ENCODE results near the gene ICAM1. TPM values are rescaled to one million over a fixed set of nuclear protein-coding genes. Genes with fewer than 3 reads are reported as not detected.
A peak's percentile ranks its signal among the peaks of the same experiment; 100 is the strongest.

The ICAM1 gene
- total RNA-seq, 1 donor from 2014 or later = 37.4 TPM

DNA sequence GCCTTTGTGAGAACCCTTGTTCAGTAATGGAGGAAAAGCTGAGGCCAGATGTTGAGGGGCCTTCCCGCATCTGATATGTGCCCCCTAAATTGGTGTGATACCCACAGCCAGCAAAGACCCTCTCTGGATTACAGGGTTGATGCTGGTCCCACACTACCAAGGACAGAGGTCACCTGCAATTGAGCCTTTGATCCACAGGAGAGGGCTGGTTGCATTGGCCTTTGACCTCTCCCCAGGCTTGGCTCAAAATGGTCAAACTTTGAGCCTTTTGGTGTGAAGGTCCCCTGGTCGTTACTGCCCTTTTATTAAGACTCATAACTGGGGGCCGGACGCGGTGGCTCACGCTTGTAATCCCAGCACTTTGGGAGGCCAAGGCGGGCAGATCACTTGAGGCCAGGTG is 27.3 kb upstream of the ICAM1 start:
- H3K27ac Mint-ChIP-seq = no peak overlapping the region
- no peaks in the 10 kb centered on the region for H3K36me3 Mint-ChIP-seq (ENCODE audit: low read depth)
- no peak overlapping the region for H3K4me3 Mint-ChIP-seq
- no peaks in the 10 kb centered on the region for H3K27me3 Mint-ChIP-seq
- no peak for TF ChIP-seq CTCF (IDR thresholded peaks at IDR 0.05)
- POLR2A ChIA-PET = interaction anchor here (0.7 kb wide), 1 partner anchor 10 kb away, joined by 6 read pairs; no protein-coding TSS in a partner anchor
- intact Hi-C loops (cut with micrococcal nuclease) = no loop called here
- no peak for ATAC-seq (ENCODE audit: low read depth)
- peaks cover 46% of the 10 kb centered on the region for H3K4me1 Mint-ChIP-seq
- DNase-seq = no peak
- H3K9me3 Mint-ChIP-seq = no peaks in the 10 kb centered on the region
- CTCF ChIA-PET = no interaction called here

DNA sequence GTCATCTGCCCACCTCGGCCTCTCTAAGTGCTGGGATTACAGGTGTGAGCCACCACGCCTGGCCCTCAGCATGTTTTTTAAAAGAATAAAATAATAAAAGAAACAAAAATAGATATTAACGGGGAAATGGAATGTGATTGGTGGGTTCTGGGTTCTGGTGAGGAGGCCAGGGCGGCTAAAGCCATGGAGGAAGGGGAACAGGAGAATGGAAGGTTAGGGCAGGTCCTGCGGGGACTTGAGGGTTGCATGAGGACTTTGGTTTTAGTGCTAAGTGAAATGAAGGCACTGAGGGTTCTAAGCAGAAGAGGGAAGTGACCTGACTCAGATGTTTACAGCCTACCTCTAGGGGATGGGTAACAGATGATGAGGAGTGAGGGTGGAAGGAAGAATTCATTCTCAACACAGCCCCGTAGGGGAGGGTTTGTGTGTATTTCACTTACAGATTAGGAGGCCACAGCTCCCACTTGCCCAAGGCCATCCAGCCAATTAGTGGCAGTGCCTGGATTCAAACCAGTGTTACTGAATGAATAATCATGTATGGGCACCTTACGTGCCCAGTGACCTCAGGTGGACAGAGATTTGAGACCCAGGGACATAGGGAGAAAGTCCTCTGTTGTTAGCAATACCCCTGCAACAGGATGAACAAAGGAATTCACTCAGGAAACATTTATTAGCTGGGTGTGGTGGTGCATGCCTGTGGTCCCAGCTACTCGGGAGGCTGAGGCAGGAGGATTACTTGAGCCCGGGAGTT is 25.6 kb upstream of the ICAM1 start:
- H3K4me1 Mint-ChIP-seq = peaks cover 35% of the 10 kb centered on the region
- DNase-seq (no peak), ATAC-seq (ENCODE audit: low read depth) (peak; percentile 81)
- no peaks in the 10 kb centered on the region for H3K27me3 Mint-ChIP-seq
- ChIA-PET POLR2A (interaction anchor here (0.6 to 2.4 kb wide), 3 partner anchors 10 to 159 kb away, joined by 4 to 11 read pairs (median 6); no protein-coding TSS in a partner anchor), CTCF (interaction anchor here (0.9 kb wide), 1 partner anchor 26 kb away, joined by 3 read pairs; no protein-coding TSS in a partner anchor)
- no peak for TF ChIP-seq CTCF (IDR thresholded peaks at IDR 0.05)
- H3K9me3 Mint-ChIP-seq = no peaks in the 10 kb centered on the region
- no peaks in the 10 kb centered on the region for H3K36me3 Mint-ChIP-seq (ENCODE audit: low read depth)
- intact Hi-C loops (cut with micrococcal nuclease) = no loop called here
- peak overlapping the region; percentile 33 for H3K27ac Mint-ChIP-seq
- H3K4me3 Mint-ChIP-seq = no peak overlapping the region

DNA sequence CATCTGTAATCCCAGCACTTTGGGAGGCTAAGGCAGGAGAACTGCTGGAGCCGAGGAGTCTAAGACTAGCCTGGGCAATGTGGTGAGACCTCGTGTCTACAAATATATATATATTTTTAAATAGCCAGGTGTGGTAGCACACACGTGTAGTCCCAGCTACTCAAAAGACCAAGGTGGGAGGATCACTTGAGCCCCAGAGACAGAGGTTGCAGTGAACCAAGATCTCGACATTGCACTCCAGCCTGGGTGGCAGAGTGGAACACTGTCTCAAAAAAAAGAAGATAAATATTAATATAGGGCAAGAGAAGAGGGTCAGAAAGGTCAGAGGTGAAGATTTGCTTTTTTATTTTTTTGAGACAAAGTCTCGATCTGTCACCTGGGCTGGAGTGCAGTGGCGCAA is 24.4 kb upstream of the ICAM1 start:
- no peaks in the 10 kb centered on the region for H3K9me3 Mint-ChIP-seq
- H3K27me3 Mint-ChIP-seq = no peaks in the 10 kb centered on the region
- TF ChIP-seq CTCF (IDR thresholded peaks at IDR 0.05) = no peak
- no peak overlapping the region for H3K4me3 Mint-ChIP-seq
- intact Hi-C loops (cut with micrococcal nuclease) = no loop called here
- H3K27ac Mint-ChIP-seq = no peak overlapping the region
- CTCF ChIA-PET = interaction anchor here (1.8 to 2.1 kb wide), 2 partner anchors 10 to 18 kb away, joined by 5 to 8 read pairs; no protein-coding TSS in a partner anchor
- POLR2A ChIA-PET = interaction anchor here (0.9 to 2.4 kb wide), 2 partner anchors 11 to 158 kb away, joined by 4 to 11 read pairs; no protein-coding TSS in a partner anchor
- H3K4me1 Mint-ChIP-seq = peaks cover 38% of the 10 kb centered on the region
- ATAC-seq (ENCODE audit: low read depth) = no peak
- H3K36me3 Mint-ChIP-seq (ENCODE audit: low read depth) = no peaks in the 10 kb centered on the region
- DNase-seq = no peak

- Mint-ChIP-seq H3K4me1 (peaks cover 33% of the 10 kb centered on the region), H3K36me3 (ENCODE audit: low read depth) (peaks cover 38% of the 10 kb centered on the region), H3K27me3 (no peaks in the 10 kb centered on the region), H3K4me3 (peak within 1 kb of the TSS; percentile 98), H3K27ac (peak within 1 kb of the TSS; percentile 96), H3K9me3 (no peaks in the 10 kb centered on the region)
- TF ChIP-seq CTCF (IDR thresholded peaks at IDR 0.05) = no peak
- intact Hi-C loops (cut with micrococcal nuclease) = loop anchor here (1.0 to 5.0 kb wide), 4 partner anchors 16 to 225 kb away; no protein-coding TSS in a partner anchor
- POLR2A ChIA-PET = interaction anchor here (0.6 to 1.9 kb wide), 18 partner anchors 14 to 176 kb away, joined by 3 to 14 read pairs (median 4); partner anchors contain the start of genes DNMT1, ICAM1, PPAN and TYK2
- DNase-seq = peak; percentile 92
- CTCF ChIA-PET = interaction anchor here (0.6 to 4.4 kb wide), 4 partner anchors 16 to 137 kb away, joined by 4 to 93 read pairs (median 4); partner anchors contain the start of gene S1PR2
- ATAC-seq (ENCODE audit: low read depth) = peak; percentile 95
These were observed 18.9 kb upstream of the ICAM1 start, which contains the start of gene MRPL4 for GRCh38 chr19:10251792-10252694. TSS of gene MRPL4 (plus strand) at chr19:10252214. CDS start at chr19:10252254, 40 bp downstream.

Data from activated B cell treated with CpG ODN at 0.5 μM for 24 hours (primary cell).